GM12874 (cell line): Measurements from ENCODE around the gene ACVR1B.

Source experiments
- CTCF ChIP-seq: IDR thresholded peaks from 2 replicates; pipeline ENCODE4 v1.5.1; 2011; ENCODE audit warnings: low read depth, mild to moderate bottlenecking, control low read depth, low read length, moderate library complexity; ENCODE audit not compliant: insufficient read depth

The ACVR1B gene

GRCh38 chr12:51913071-51914033 lies 38.1 kb upstream of the ACVR1B start:
- TF ChIP-seq CTCF = peak; percentile 28; the same call in 1 of the 2 replicates

GRCh38 chr12:51914034-51914923 lies 37.2 kb upstream of the ACVR1B start:
- TF ChIP-seq CTCF = no peak

- TF ChIP-seq CTCF = no peak
These were observed 36.4 kb upstream of the ACVR1B start for GRCh38 chr12:51915003-51915625.

DNA sequence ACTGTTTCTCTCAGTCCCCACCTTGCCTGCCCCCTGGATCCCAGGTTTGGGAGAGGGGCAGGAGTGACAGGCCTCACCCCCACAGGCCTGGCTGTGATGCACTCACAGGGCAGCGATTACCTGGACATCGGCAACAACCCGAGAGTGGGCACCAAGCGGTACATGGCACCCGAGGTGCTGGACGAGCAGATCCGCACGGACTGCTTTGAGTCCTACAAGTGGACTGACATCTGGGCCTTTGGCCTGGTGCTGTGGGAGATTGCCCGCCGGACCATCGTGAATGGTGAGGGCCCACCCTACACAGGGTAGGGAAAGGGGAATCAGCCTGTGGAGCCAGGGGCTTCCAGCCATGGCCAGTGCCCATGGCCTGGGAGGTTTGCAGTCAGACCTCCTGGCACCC lies 35.5 kb upstream of the ACVR1B start:
- TF ChIP-seq CTCF = no peak

GRCh38 chr12:51917041-51917590 lies 34.4 kb upstream of the ACVR1B start:
- TF ChIP-seq CTCF = no peak

DNA sequence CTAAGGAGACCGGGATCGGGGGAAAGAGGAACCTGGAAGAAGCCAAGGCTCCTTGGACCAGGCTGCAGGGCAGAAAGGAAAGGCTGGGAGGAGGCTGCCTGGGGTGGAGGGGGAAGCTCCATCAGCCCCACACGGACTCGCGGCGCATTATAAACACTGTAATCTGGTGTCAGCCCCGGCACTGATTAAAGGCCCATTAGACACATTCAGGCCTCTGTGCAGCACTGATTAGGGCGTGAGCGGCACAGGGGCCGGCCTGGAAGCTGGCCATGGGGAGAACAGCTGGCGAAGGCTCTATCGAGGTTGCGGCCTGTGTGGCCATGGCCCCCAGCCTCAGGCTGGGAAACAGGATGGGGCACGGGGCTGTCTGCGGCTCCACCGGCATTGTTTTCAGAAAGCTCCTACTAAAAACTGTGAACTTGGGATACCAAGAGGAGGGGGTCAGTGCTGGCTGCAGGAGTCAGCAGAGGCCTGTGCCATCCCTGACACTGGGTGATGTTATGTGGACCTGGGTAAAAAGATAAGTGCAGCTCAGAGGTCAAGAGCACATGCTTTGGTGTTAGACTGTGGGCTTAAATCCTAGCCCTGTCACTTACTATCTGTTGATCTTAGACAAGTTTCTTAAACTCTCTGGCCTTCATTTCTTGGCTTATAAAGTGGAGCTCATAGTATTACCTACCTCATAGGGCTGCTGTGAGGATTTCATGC lies 33.6 kb upstream of the ACVR1B start:
- no peak for TF ChIP-seq CTCF
